HG03442 (cell line): ENCODE measurements around the gene VCL.
"Not testable (repeated sequence)": the region's sequence is repeated elsewhere in the genome, so short reads cannot be mapped to it uniquely, and the experiment has no call there.

Source experiments
- ATAC-seq: cut with Tn5 transposase; IDR thresholded peaks from one replicate; pipeline ENCODE4 v1.9.1; 2021; ENCODE audit warnings: mild to moderate bottlenecking, moderate library complexity; ENCODE audit not compliant: unreplicated experiment

The VCL gene

GRCh38 chr10:74000892-74001669, 3.2 kb downstream of the VCL start:
- ATAC-seq = no peak

DNA sequence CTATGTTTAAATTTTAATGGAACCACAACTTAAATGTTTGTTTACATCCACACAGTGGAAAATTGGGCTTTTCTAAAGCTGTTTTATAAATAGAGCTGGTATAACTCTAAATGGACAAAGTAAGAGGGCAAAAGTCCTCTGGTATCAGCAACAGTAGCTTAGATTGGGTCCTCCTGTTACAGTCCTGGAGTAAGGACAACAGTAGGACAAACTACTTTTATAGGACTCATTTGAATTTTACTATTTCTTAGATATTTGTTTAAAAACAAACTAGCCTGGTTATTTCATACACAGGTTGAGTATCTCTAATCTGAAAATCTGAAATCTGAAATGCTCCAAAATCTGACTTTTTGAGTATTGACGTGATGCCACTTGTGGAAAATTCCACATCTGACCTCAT, 8.4 kb downstream of the VCL start:
- ATAC-seq = no peak

DNA sequence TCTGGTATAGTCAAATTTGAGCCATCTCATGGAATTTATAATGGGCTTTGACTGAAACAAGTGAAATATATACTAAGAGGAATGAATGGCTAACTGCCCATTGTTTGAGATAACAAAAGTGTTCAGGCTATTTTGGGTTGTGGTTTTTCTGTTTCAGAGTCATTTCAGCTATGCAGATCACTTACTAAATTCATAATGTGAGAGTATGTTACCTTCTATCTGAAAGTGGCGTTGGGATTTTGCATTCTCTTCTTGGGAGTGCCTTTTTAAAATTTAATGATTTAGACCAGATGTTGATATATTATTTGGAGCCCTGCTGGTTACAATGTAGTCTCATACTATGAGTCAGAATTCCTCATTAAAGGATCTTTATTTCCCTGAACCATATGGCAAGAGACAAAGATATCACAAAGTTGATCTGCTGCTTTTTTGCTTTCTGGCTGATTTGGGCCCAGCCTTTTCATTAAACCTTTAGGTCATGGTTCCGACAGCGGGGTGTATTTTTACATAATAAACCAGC, 10.4 kb downstream of the VCL start:
- peak; percentile 59 for ATAC-seq

- ATAC-seq = no peak
Measured at GRCh38 chr10:74011017-74011416, 13.1 kb downstream of the VCL start.

GRCh38 chr10:74011770-74012169, 13.9 kb downstream of the VCL start:
- no peak for ATAC-seq

GRCh38 chr10:74012480-74012879, 14.6 kb downstream of the VCL start:
- ATAC-seq = no peak

- no peak for ATAC-seq
Measured at GRCh38 chr10:74013004-74013403, 15.1 kb downstream of the VCL start.

GRCh38 chr10:74014574-74014973, 16.7 kb downstream of the VCL start:
- ATAC-seq = not testable (repeated sequence)

DNA sequence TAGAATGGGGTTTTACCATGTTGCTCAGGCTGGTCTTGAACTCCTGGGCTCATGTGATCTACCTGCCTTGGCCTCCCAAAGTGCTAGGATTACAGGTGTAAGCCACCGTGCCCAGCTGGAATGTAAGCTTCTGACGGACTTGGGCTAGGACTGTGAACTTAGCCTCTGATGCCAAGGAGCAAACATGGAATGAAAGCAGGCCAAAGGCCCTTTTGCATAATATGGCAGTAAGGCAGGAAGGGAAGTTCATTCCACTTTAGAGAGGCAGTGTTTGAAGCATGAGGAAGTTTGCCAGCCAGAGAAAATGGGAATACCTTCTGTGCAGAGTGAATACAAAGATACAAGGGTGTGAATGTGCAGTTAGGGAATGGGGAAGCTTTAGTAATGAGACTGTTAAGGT, 20.3 kb downstream of the VCL start:
- no peak for ATAC-seq

DNA sequence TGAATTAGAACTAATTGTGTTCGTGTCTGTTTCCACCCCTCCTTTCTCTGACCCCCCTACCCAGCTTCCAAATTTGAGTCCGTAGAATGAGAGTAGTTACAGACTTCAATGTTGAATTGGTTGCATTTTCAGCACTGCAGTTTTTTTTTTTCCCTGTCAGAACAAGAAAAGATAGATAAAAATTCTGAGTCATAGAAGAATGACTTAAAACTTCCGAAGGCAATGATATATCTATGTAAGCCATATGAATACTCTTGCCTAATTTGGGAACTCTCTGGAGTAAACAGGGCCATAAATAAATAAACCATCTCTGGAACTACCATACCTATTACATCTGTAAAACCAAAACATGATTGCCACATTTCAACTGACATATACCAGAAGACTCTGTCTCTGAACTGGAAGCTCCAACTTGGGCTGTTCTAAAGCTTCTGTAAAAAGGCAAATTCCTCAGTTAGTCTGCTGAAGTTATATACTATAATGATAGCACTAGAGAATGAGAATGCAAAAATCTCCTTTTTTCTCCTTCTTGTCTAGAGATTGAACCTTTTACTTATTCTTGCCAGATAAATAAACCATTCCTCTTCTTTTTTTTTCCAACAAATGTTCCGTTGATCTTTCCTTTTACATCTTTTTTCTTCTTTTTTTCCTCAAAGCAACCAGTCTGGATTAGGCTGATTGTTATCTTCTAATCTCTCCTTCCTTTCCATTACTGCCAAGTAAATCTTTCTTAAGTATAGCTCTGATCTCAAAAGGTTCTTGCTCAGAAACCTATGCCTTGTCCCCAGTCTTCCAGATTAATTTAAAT, 23.5 kb downstream of the VCL start:
- ATAC-seq = no peak

DNA sequence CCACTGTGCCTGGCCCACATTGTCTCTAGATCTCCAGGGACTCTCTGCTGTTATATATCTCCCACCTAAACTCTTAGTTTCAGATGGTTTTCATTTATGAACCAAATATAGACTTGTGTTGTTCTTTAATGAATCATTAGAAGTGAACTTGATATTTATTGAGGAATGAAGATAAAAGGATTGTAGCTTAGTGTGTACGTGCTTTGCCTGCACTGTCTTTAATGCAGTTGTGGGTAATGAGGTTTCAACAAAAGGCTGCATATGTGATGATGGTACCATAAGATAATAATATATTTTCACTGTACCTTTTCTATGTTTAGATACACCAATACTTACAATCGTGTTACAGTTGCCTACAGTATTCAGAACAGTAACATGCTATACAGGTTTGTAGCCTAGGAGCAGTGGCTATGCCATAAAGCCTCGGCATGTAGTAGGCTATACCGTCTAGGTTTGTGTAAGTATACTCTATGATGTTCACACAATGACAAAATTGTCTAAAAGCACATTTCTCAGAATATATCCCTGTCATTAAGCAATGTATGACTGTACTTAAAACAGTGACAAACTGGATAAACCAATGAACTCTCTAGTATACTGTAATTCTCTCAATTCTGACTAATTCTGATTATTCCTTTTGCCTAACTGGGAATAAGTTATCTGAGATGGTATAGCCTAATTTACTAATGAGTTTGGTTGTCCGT, 25.2 kb downstream of the VCL start:
- ATAC-seq = no peak

DNA sequence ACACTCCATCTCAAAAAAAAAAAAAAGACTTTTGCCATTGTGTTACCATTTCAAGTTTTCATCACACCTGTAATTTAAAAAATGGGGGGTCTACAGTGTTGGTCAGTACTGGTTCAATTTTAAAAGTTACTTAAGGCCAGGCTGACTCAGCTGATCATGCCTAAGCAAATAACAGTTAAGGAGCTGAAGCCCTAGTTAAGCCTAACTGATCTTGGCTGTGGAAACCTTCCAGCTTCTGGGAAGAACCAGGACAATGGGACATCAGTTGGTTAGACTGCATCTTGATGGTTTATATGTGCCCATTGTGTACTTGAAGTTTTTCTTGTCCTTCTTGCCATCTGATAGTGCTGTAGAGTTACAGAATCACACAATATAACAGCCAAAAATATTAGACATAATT, 26.7 kb downstream of the VCL start:
- ATAC-seq = no peak

- no peak for ATAC-seq
Measured at GRCh38 chr10:74025380-74025978, 27.6 kb downstream of the VCL start.

GRCh38 chr10:74026428-74027015, 28.6 kb downstream of the VCL start:
- ATAC-seq = no peak

DNA sequence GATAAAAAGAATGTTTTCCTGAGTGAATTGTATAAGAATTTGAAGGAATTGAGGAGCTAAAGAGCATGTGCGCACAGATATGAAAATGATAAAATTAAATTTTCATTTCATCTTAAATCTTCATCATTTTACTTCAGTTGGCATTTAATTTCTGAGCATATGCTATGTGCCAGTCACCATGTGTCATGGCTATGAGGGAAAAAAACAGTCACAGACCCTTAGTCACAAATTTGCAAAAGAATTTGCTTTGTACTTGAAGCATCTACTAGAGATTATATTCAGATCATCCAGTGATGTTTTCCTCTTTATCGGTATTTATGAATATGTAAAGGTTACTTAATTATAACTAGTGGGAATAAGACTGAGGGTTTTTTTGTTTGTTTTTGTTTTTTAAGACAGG, 29.8 kb downstream of the VCL start:
- ATAC-seq = no peak

- no peak for ATAC-seq
Measured at GRCh38 chr10:74029943-74030342, 32.0 kb downstream of the VCL start.

- not testable (repeated sequence) for ATAC-seq
Measured at GRCh38 chr10:74032208-74032607, 34.3 kb downstream of the VCL start.

- ATAC-seq = no peak
Measured at GRCh38 chr10:74032900-74033655, 35.2 kb downstream of the VCL start.

DNA sequence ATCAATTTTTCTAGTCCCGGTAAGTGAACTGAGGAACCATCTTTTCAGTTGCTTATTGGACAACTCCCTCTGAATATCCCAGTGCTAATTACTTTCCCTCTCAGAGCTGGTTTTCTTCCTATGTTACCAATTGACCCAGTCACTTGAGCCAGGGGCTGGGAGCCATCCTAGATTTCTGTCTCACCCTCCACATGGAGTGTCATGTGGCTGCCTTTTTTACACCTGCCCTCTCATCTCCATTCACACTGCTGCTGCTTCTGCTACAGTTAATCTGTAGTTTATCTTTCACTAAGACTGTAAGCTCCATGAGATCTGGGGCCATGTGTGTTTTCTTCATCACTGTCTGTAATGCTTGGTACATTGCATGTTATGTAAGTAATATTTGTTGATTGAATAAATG, 35.8 kb downstream of the VCL start:
- ATAC-seq = no peak

DNA sequence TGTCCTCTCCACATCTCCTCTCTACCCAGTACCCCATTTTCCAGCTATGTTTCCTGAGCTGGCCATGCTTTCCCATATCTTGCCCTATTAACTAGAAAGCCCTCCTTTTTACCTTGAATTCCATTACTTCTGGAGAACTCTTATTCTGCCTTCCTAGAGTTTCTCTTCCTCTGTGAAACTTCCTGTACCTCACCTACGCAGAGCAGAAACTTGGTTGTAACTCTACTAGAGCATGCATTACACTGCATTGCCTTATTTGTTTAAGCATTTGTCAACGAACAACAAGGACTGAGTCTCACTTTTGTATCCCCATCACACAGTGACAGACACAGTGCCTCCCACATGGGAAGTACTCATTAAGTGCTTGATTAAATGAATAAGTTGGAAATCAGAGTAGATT, 36.4 kb downstream of the VCL start:
- no peak for ATAC-seq
